HEK293 (cell line): ENCODE results near the gene CDK6.

ENCODE experiments used
- CTCF ChIA-PET: fragments of 350-600 bp; formaldehyde crosslinking; extraction: SDS; loops from one replicate; lab custom pipeline; 2021; ENCODE audit warnings: antibody characterized with exemption; lab: Yijun Ruan, JAX
- POLR2A ChIA-PET: fragments of 300-600 bp; formaldehyde crosslinking; extraction: SDS; loops from one replicate; lab custom pipeline; 2020; ENCODE audit warnings: antibody characterized with exemption, inconsistent platforms; lab: Yijun Ruan, JAX
- H3K27ac ChIP-seq: fragments of 200-500 bp; sonication (Bioruptor generic); 2 replicates; pipeline ENCODE4 v1.5.1; 2014; ENCODE audit warnings: low read depth, low read length, control low read depth, inconsistent platforms; ENCODE audit errors: extremely low read depth
- H3K36me3 ChIP-seq, 2 experiments: fragments of 200-500 bp in 1 of 2; sonication (Bioruptor generic) in 1 of 2; 1 replicate in 1 of 2; 2 replicates in 1 of 2; pipeline ENCODE4 v1.5.1; 2014 to 2017; ENCODE audit warnings: inconsistent platforms in 2 of 2, low read length in 2 of 2; ENCODE audit not compliant: control insufficient read depth in 2 of 2, insufficient read depth in 1 of 2
- H3K4me1 ChIP-seq: fragments of 200-500 bp; sonication (Bioruptor generic); 2 replicates; pipeline ENCODE4 v1.5.1; 2014; ENCODE audit warnings: mild to moderate bottlenecking, low read length, inconsistent platforms; ENCODE audit not compliant: control insufficient read depth, insufficient read depth
- H3K4me3 ChIP-seq: 2 replicates; pipeline ENCODE4 v1.5.1; 2011; ENCODE audit warnings: low read depth, mild to moderate bottlenecking, control low read depth, low read length, moderate library complexity
- H3K9me3 ChIP-seq: fragments of 200-500 bp; sonication (Bioruptor generic); 2 replicates; pipeline ENCODE4 v1.5.1; 2014; ENCODE audit warnings: low read depth, low read length, inconsistent platforms; ENCODE audit not compliant: control insufficient read depth, insufficient read depth
- ATF2 ChIP-seq: fragments of 450-650 bp; formaldehyde crosslinking; IDR thresholded peaks from 2 replicates; pipeline ENCODE4 v1.5.1; 2016; ENCODE audit warnings: missing biosample characterization, missing genetic modification characterization, low read depth
- KLF10 ChIP-seq: fragments of 450-650 bp; IDR thresholded peaks from 2 replicates; pipeline ENCODE4 v1.5.1; 2018; ENCODE audit warnings: missing biosample characterization, mild to moderate bottlenecking, missing genetic modification characterization
- MYNN ChIP-seq: fragments of 450-650 bp; formaldehyde crosslinking; IDR thresholded peaks from 2 replicates; pipeline ENCODE4 v1.5.1; 2016; ENCODE audit warnings: missing biosample characterization, missing genetic modification characterization, borderline replicate concordance
- PRDM2 ChIP-seq: fragments of 450-650 bp; formaldehyde crosslinking; IDR thresholded peaks from 2 replicates; pipeline ENCODE4 v1.5.1; 2016; ENCODE audit warnings: missing biosample characterization, missing genetic modification characterization, borderline replicate concordance
- PRDM6 ChIP-seq: fragments of 450-650 bp; formaldehyde crosslinking; IDR thresholded peaks from 2 replicates; pipeline ENCODE4 v1.5.1; 2017; ENCODE audit warnings: missing biosample characterization, missing genetic modification characterization
- SP7 ChIP-seq: fragments of 450-650 bp; formaldehyde crosslinking; IDR thresholded peaks from 2 replicates; pipeline ENCODE4 v1.5.1; 2016; ENCODE audit warnings: missing biosample characterization, missing genetic modification characterization
- YY1 ChIP-seq: fragments of 450-650 bp; formaldehyde crosslinking; IDR thresholded peaks from 2 replicates; pipeline ENCODE4 v1.5.1; 2018; ENCODE audit warnings: missing biosample characterization, missing genetic modification characterization
- YY2 ChIP-seq: fragments of 450-650 bp; formaldehyde crosslinking; IDR thresholded peaks from 2 replicates; pipeline ENCODE4 v1.5.1; 2016; ENCODE audit warnings: missing biosample characterization, missing genetic modification characterization
- ZBTB17 ChIP-seq: fragments of 450-650 bp; formaldehyde crosslinking; IDR thresholded peaks from 2 replicates; pipeline ENCODE4 v1.5.1; 2016; ENCODE audit warnings: missing biosample characterization, missing genetic modification characterization
- ZFP41 ChIP-seq: fragments of 450-650 bp; formaldehyde crosslinking; IDR thresholded peaks from 2 replicates; pipeline ENCODE4 v1.5.1; 2016; ENCODE audit warnings: missing biosample characterization, missing genetic modification characterization, borderline replicate concordance
- ZNF10 ChIP-seq: fragments of 450-650 bp; formaldehyde crosslinking; IDR thresholded peaks from 2 replicates; pipeline ENCODE4 v1.5.1; 2017; ENCODE audit warnings: missing biosample characterization, missing genetic modification characterization
- ZNF202 ChIP-seq: fragments of 450-650 bp; formaldehyde crosslinking; IDR thresholded peaks from 2 replicates; pipeline ENCODE4 v1.5.1; 2016; ENCODE audit warnings: missing biosample characterization, missing genetic modification characterization, borderline replicate concordance
- ZNF366 ChIP-seq: fragments of 450-650 bp; formaldehyde crosslinking; conservative IDR thresholded peaks from 2 replicates; pipeline ENCODE4 v1.5.1; 2016; ENCODE audit warnings: missing biosample characterization, missing genetic modification characterization
- ZNF391 ChIP-seq: fragments of 450-650 bp; formaldehyde crosslinking; IDR thresholded peaks from 2 replicates; pipeline ENCODE4 v1.5.1; 2016; ENCODE audit warnings: low read depth, missing biosample characterization, missing genetic modification characterization, borderline replicate concordance
- ZNF473 ChIP-seq: fragments of 450-650 bp; formaldehyde crosslinking; IDR thresholded peaks from 2 replicates; pipeline ENCODE4 v1.5.1; 2017; ENCODE audit warnings: missing biosample characterization, missing genetic modification characterization
- ZNF585B ChIP-seq: fragments of 450-650 bp; formaldehyde crosslinking; IDR thresholded peaks from 2 replicates; pipeline ENCODE4 v1.5.1; 2016; ENCODE audit warnings: missing biosample characterization, missing genetic modification characterization
- ZNF645 ChIP-seq: fragments of 450-650 bp; formaldehyde crosslinking; IDR thresholded peaks from 2 replicates; pipeline ENCODE4; 2016; ENCODE audit warnings: missing biosample characterization, missing genetic modification characterization
- ZNF837 ChIP-seq: fragments of 450-650 bp; formaldehyde crosslinking; IDR thresholded peaks from 2 replicates; pipeline ENCODE4 v1.5.1; 2016; ENCODE audit warnings: missing biosample characterization, missing genetic modification characterization
- TF ChIP-seq, protein P1 (sequence below): fragments of 450-650 bp; formaldehyde crosslinking; IDR thresholded peaks from 2 replicates; pipeline ENCODE4 v1.5.1; 2016; ENCODE audit warnings: missing biosample characterization, missing genetic modification characterization
- TF ChIP-seq, protein P2 (sequence below): fragments of 450-650 bp; IDR thresholded peaks from 2 replicates; pipeline ENCODE4 v1.5.1; 2018; ENCODE audit warnings: missing biosample characterization, missing genetic modification characterization
- TF ChIP-seq, protein P3 (sequence below): fragments of 450-650 bp; formaldehyde crosslinking; optimal IDR thresholded peaks from 2 replicates; pipeline ENCODE3; 2016; ENCODE audit warnings: missing biosample characterization, mild to moderate bottlenecking, missing genetic modification characterization

Gene CDK6

GRCh38 chr7:92655346-92655884 is 181.0 kb downstream of the CDK6 start (continued):
- no peak for TF ChIP-seq KLF10 (tag by site-specific recombination)
- no peak for TF ChIP-seq PRDM2
- TF ChIP-seq, protein P1, sequence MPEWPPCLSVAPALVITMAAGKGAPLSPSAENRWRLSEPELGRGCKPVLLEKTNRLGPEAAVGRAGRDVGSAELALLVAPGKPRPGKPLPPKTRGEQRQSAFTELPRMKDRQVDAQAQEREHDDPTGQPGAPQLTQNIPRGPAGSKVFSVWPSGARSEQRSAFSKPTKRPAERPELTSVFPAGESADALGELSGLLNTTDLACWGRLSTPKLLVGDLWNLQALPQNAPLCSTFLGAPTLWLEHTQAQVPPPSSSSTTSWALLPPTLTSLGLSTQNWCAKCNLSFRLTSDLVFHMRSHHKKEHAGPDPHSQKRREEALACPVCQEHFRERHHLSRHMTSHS: no peak
- TF ChIP-seq ZFP41 (tag by site-specific recombination): no peak
- TF ChIP-seq MYNN (tag by site-specific recombination): no peak
- no peak for TF ChIP-seq ZNF10 (tag by site-specific recombination)
- no peak for TF ChIP-seq YY1
- TF ChIP-seq, protein P2, sequence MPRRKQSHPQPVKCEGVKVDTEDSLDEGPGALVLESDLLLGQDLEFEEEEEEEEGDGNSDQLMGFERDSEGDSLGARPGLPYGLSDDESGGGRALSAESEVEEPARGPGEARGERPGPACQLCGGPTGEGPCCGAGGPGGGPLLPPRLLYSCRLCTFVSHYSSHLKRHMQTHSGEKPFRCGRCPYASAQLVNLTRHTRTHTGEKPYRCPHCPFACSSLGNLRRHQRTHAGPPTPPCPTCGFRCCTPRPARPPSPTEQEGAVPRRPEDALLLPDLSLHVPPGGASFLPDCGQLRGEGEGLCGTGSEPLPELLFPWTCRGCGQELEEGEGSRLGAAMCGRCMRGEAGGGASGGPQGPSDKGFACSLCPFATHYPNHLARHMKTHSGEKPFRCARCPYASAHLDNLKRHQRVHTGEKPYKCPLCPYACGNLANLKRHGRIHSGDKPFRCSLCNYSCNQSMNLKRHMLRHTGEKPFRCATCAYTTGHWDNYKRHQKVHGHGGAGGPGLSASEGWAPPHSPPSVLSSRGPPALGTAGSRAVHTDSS (tag by site-specific recombination): no peak

DNA sequence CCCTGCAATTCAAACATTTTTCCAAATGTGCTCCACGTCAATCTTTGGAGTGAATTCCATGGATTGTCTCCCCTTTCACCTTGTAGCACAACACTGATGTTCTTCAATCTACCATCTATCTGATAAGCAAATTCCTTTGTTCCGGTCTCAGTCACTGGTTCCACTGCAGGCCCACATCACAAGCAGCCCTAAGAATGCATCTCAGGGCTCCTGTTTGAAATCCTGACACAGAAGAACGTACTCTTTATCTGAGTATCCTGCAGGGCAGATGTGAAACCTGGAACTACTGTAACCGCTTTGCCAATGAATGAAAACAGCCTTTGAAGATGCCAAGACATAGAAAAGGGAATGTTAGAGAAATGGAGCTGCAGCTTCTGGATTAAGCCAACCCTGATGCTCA is 183.2 kb downstream of the CDK6 start:
- ChIA-PET CTCF (no interaction called here), POLR2A (no interaction called here)
- Histone ChIP-seq H3K4me1 (no peaks in the 10 kb centered on the region), H3K36me3 (no peaks in the 10 kb centered on the region), H3K27ac (no peak overlapping the region), H3K9me3 (no peaks in the 10 kb centered on the region), H3K4me3 (no peak overlapping the region)
- no peak for TF ChIP-seq KLF10 (tag by site-specific recombination)
- TF ChIP-seq, protein P3, sequence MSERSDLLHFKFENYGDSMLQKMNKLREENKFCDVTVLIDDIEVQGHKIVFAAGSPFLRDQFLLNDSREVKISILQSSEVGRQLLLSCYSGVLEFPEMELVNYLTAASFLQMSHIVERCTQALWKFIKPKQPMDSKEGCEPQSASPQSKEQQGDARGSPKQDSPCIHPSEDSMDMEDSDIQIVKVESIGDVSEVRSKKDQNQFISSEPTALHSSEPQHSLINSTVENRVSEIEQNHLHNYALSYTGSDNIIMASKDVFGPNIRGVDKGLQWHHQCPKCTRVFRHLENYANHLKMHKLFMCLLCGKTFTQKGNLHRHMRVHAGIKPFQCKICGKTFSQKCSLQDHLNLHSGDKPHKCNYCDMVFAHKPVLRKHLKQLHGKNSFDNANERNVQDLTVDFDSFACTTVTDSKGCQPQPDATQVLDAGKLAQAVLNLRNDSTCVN (tag by site-specific recombination): no peak
- TF ChIP-seq ATF2: no peak
- no peak for TF ChIP-seq ZNF366 (tag by site-specific recombination)
- TF ChIP-seq ZNF473 (tag by site-specific recombination): no peak
- no peak for TF ChIP-seq SP7 (tag by site-specific recombination)
- no peak for TF ChIP-seq ZNF837 (tag by site-specific recombination)
- no peak for TF ChIP-seq ZNF391 (tag by site-specific recombination)
- TF ChIP-seq ZNF202 (tag by site-specific recombination): no peak
- TF ChIP-seq ZNF585B (tag by site-specific recombination): no peak
- TF ChIP-seq ZNF645: no peak
- TF ChIP-seq ZBTB17 (tag by site-specific recombination): no peak
- no peak for TF ChIP-seq YY2 (tag by site-specific recombination)
- no peak for TF ChIP-seq PRDM6 (tag by site-specific recombination)
